ENCODE results near the gene CCDC7. TPM values are rescaled to one million over a fixed set of nuclear protein-coding genes. Genes with fewer than 3 reads are reported as not detected.
"Not testable (repeated sequence)": the region's sequence is repeated elsewhere in the genome, so short reads cannot be mapped to it uniquely, and the experiment has no call there.

The CCDC7 gene
- total RNA-seq, 4 donors from 2014 or later: 34.1 to 114 (median 93.6) TPM

GRCh38 chr10:32477499-32477898, 31.6 kb downstream of the CCDC7 start:
- Histone ChIP-seq H3K9me3 (peaks cover 0 to 3% of the 10 kb centered on the region in 2 donors), H3K27me3 (no peaks in the 10 kb centered on the region), H3K36me3 (no peaks in the 10 kb centered on the region), H3K4me3 (no peak overlapping the region), H3K4me1 (no peaks in the 10 kb centered on the region), H3K27ac (no peak overlapping the region)
- DNase-seq: no peak
- TF ChIP-seq CTCF (IDR thresholded peaks at IDR 0.05): no peak
- TF ChIP-seq POLR2A (IDR thresholded peaks at IDR 0.05): no peak
- intact Hi-C loops (cut with DNase I; ENCODE audit: low total_unique reads): no loop called here

- H3K36me3 ChIP-seq: no peaks in the 10 kb centered on the region
- intact Hi-C loops (cut with DNase I; ENCODE audit: low total_unique reads): no loop called here
- no peak for TF ChIP-seq POLR2A (IDR thresholded peaks at IDR 0.05)
- TF ChIP-seq CTCF (IDR thresholded peaks at IDR 0.05): no peak
- H3K4me1 ChIP-seq: no peaks in the 10 kb centered on the region
- H3K4me3 ChIP-seq: no peak overlapping the region
- H3K27ac ChIP-seq: no peak overlapping the region
- no peaks in the 10 kb centered on the region for H3K27me3 ChIP-seq
- DNase-seq: no peak
- H3K9me3 ChIP-seq: peaks cover 0 to 3% of the 10 kb centered on the region in 2 donors
Observed at GRCh38 chr10:32481606-32482005, 35.7 kb downstream of the CCDC7 start.

GRCh38 chr10:32483019-32483502, 37.1 kb downstream of the CCDC7 start:
- H3K36me3 ChIP-seq; intact Hi-C loops (cut with DNase I; ENCODE audit: low total_unique reads); H3K4me3 ChIP-seq; H3K4me1 ChIP-seq; H3K9me3 ChIP-seq; H3K27me3 ChIP-seq; DNase-seq; H3K27ac ChIP-seq: not testable (repeated sequence)

- DNase-seq; H3K4me3 ChIP-seq; H3K4me1 ChIP-seq; H3K36me3 ChIP-seq; intact Hi-C loops (cut with DNase I; ENCODE audit: low total_unique reads); H3K9me3 ChIP-seq; H3K27ac ChIP-seq; H3K27me3 ChIP-seq: not testable (repeated sequence)
Observed at GRCh38 chr10:32488038-32488437, 42.1 kb downstream of the CCDC7 start.

GRCh38 chr10:32489158-32489557, 43.2 kb downstream of the CCDC7 start:
- Histone ChIP-seq H3K27ac (no peak overlapping the region), H3K4me1 (no peaks in the 10 kb centered on the region), H3K36me3 (no peaks in the 10 kb centered on the region), H3K9me3 (no peaks in the 10 kb centered on the region), H3K27me3 (no peaks in the 10 kb centered on the region), H3K4me3 (no peak overlapping the region)
- TF ChIP-seq POLR2A (IDR thresholded peaks at IDR 0.05): no peak
- TF ChIP-seq CTCF (IDR thresholded peaks at IDR 0.05): no peak
- no peak for DNase-seq
- intact Hi-C loops (cut with DNase I; ENCODE audit: low total_unique reads): no loop called here

GRCh38 chr10:32489901-32490300, 44.0 kb downstream of the CCDC7 start:
- no peak for DNase-seq
- Histone ChIP-seq H3K9me3 (no peaks in the 10 kb centered on the region), H3K27ac (no peak overlapping the region), H3K36me3 (no peaks in the 10 kb centered on the region), H3K27me3 (no peaks in the 10 kb centered on the region), H3K4me1 (no peaks in the 10 kb centered on the region), H3K4me3 (no peak overlapping the region)
- intact Hi-C loops (cut with DNase I; ENCODE audit: low total_unique reads): no loop called here
- no peak for TF ChIP-seq POLR2A (IDR thresholded peaks at IDR 0.05)
- no peak for TF ChIP-seq CTCF (IDR thresholded peaks at IDR 0.05)

GRCh38 chr10:32494562-32494961, 48.6 kb downstream of the CCDC7 start:
- H3K4me3 ChIP-seq; H3K27ac ChIP-seq; intact Hi-C loops (cut with DNase I; ENCODE audit: low total_unique reads); H3K36me3 ChIP-seq; H3K27me3 ChIP-seq; H3K4me1 ChIP-seq; DNase-seq; H3K9me3 ChIP-seq: not testable (repeated sequence)

- H3K4me1 ChIP-seq; DNase-seq; intact Hi-C loops (cut with DNase I; ENCODE audit: low total_unique reads); H3K27ac ChIP-seq; H3K27me3 ChIP-seq; H3K4me3 ChIP-seq; H3K9me3 ChIP-seq; H3K36me3 ChIP-seq: not testable (repeated sequence)
Observed at GRCh38 chr10:32500136-32500535, 54.2 kb downstream of the CCDC7 start.
